CD4-positive, alpha-beta T cell treated with Interleukin-12 subunit alpha and Interleukin-12 subunit beta, for 1 hour (primary cell): ENCODE results near the gene EIF2B5.

ENCODE experiments used
- DNase-seq: peaks from one replicate; pipeline ENCODE4 v3.0.0-alpha.2; 2020

Gene EIF2B5

DNA sequence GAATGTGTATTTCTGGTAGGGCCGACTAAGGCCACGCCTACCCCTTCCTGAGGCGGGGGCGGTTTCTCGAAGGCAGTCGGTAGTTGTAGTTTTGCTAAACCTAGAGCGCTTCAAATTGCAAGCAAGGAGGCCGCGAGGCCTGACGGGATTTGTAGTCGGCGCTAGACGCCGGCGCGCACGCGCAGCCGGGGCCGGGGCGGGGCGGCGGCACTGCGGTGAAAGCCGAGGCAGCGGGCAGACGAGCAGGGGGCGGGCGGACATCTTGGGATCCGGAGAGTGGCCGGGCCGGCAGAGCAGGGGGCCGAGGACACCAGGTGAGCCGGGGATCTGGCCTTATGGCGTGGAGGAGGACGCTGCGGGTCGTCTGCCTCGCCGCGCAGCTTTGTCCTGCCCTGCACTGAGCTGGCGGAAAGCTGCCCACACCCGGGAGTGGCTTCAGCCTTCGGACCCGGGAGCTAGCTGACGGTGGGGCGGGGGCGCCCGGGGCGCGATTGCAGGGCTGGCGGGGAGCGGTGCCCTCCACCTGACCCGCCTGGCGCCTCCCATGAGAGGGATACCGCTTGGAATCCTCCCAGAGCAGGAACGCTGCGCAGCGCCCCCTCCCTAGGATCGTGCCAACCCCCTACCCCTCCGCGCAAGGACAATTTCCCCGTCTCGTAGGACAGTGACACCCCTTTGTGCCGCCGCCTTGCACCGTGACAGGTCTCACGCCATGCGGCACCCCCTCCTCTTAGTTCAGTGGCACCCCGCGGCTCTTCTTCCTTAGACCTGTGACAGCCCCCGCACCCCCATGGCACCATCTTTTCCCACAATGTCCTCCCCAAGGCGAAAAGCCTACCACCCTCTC, 39.7 kb downstream of the EIF2B5 start, which contains the start of gene AP2M1:
AP2M1 (plus strand) TSS at position 210 of the 847 bp plus-strand sequence. CDS start 2,139 bp downstream, outside the sequence.
- DNase-seq = peak; percentile 99

DNA sequence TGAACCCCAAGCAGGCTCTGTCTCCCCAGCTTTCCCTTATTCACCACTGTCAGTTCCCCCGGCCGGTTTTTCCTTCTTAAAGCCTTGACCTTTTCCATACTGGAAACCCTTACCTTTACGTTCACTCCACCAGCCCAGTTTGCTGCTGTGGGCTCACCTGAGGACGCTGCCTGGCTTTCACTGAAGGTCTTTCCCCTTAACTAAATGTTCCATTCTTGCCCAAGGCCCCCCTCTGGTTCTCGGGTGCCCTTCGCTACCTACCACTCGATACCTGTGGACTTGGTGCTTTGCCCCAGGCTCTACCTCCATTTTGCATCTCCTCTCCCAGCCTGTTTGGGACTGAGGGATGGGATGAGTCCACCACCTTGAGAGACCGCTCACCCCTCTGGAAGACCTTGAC, 40.3 kb downstream of the EIF2B5 start:
- DNase-seq = no peak

GRCh38 chr3:184175981-184176376, 40.8 kb downstream of the EIF2B5 start:
- DNase-seq = no peak

DNA sequence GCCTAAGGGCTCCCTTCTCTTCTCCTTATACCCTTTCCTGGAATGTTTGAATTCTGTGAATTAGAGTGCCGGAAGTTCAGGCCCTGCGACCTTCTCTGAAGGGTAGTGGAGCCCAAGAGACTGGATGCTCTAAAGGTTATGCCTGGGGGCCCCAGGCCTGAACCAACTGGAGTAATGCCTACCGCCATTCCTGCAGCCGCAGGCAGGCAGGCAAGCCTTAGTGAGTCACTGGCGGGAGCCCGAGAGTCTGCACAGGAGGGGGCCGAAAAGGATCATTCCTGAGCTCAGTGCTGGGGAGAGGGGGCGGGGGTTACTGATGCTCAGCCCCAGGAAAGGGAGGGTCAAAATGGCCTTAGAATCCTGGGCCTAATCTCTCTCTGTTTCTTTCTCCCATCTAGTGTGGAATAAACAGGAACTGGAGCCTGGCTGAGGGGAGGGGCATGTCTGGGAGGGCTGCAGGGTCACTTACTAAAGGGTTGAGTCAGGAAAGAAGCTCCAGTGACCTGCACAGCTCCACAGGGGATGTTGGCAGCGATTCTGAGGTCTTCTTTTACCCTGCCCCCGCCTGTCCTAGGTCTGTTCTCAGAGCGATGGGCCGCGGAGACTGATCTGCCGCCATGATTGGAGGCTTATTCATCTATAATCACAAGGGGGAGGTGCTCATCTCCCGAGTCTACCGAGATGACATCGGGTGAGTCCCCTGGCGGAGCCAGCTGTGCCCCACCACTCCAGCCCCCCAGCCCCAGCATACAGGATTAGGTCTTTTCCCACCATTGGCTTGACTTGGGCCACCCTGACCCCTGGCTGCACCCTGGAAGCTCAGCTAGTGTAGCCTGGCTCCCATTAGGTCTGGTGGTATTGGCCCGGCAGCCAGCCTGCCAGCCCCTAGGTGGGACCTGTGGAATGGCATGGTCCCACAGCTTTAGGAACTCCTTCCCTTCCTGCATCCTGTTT, 41.5 kb downstream of the EIF2B5 start:
- DNase-seq = no peak

- no peak for DNase-seq
Observed at GRCh38 chr3:184177331-184177731, 42.2 kb downstream of the EIF2B5 start.

GRCh38 chr3:184177767-184178306, 42.7 kb downstream of the EIF2B5 start:
- DNase-seq = no peak

GRCh38 chr3:184178521-184179138, 43.5 kb downstream of the EIF2B5 start:
- DNase-seq = no peak

GRCh38 chr3:184180165-184180564, 45.0 kb downstream of the EIF2B5 start:
- no peak for DNase-seq

GRCh38 chr3:184181596-184181995, 46.4 kb downstream of the EIF2B5 start:
- no peak for DNase-seq

GRCh38 chr3:184183679-184184078, 48.5 kb downstream of the EIF2B5 start:
- no peak for DNase-seq

GRCh38 chr3:184184546-184185230, 49.5 kb downstream of the EIF2B5 start:
- DNase-seq = no peak

GRCh38 chr3:184185461-184186183, 50.5 kb downstream of the EIF2B5 start:
- peak; percentile 99 for DNase-seq

- DNase-seq = no peak
Observed at GRCh38 chr3:184186184-184186901, 51.2 kb downstream of the EIF2B5 start, which contains the start of gene ABCF3. Gene ABCF3 (plus strand): TSS chr3:184186199. CDS start chr3:184186208, 9 bp downstream.

GRCh38 chr3:184186902-184187207, 51.7 kb downstream of the EIF2B5 start:
- no peak for DNase-seq

DNA sequence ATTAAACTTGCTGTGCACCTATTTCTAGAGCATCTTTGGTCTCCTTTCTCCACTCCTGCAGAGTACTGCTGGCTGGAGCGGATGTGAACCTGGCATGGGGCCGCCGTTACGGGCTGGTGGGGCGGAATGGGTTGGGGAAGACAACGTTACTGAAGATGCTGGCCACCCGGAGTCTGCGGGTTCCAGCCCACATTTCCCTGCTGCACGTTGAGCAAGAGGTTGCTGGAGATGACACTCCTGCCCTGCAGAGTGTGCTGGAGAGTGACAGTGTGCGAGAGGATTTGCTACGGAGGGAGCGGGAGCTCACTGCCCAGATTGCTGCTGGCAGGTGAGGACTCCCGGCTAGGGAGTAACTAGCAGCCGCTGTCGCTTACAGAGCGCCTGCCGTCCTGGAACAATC, 52.9 kb downstream of the EIF2B5 start:
- DNase-seq = no peak

GRCh38 chr3:184189421-184189820, 54.3 kb downstream of the EIF2B5 start:
- DNase-seq = no peak

DNA sequence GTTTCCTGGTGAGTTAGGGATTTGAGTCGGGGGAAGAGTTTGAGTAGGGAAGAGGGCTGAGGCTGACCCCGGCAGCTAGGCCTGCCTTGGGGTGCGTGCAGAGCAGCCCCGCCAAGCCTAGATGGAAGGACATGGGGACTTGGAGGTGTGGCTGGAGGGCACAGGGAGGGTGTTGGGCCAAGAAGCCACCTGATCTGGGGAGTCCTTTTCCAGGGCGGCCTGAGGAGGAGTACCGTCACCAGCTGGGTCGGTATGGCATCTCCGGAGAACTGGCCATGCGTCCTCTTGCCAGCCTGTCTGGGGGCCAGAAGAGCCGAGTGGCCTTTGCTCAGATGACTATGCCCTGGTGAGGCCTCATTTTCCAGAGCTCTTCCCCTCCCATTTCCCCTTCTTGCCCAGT, 57.7 kb downstream of the EIF2B5 start:
- no peak for DNase-seq

- DNase-seq = no peak
Observed at GRCh38 chr3:184193991-184194539, 58.9 kb downstream of the EIF2B5 start.
